Parietal lobe (tissue), 1 donor: ENCODE measurements around the gene TFEC. TPM values are rescaled to one million over a fixed set of nuclear protein-coding genes. Genes with fewer than 3 reads are reported as not detected.

Experiments used
- total RNA-seq: library from RNA; depleted of rRNA; stranded (reverse); fragments of >200 nt; gene quantifications from one replicate; pipeline ENCODE4 v1.2.3, GENCODE V29; 2014

Gene TFEC, protein sequence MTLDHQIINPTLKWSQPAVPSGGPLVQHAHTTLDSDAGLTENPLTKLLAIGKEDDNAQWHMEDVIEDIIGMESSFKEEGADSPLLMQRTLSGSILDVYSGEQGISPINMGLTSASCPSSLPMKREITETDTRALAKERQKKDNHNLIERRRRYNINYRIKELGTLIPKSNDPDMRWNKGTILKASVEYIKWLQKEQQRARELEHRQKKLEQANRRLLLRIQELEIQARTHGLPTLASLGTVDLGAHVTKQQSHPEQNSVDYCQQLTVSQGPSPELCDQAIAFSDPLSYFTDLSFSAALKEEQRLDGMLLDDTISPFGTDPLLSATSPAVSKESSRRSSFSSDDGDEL
- total RNA-seq, result 0.63 TPM

DNA sequence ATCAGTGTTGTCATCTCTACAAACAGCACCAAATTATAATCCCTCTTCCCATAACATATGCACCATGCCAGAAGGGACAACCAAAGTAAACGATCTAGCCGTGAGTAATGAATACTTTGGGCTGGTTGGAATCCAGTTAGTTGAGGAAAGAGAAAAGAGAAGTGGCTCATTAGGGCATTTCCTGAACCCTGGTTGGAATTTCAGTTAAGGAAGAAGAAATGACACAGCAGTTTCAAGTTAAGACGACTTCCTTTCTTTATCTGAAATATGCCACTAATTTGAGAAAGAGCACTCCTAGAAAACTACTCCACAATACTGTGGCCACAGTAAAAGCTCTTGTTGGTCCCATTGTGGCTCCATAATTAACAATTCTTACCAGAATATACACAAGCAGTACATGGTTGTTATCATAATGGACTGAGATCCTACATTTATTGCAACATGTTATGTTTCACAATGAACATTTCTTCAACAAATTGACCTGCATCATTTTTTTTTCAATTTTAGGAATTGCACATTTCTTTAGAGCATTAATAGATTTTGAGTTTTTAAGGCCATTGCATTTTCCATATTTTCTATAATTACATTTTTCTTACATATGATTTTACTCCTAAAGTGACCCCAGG, at the start of gene TFEC:
TSS of gene TFEC (minus strand) at position 113 of the 626 bp plus-strand sequence. CDS start 46,322 bp downstream, outside the sequence.

Other genes with a start within 250 kb of the TFEC start
- 11.3 TPM for gene TES, start 179.8 kb upstream of the TFEC start, total RNA-seq